Prostate gland (tissue), 2 donors: ENCODE results near the gene ETV6.

Experiments
- POLR2A ChIP-seq: fragments of 450-650 bp; IDR thresholded peaks from one replicate; pipeline ENCODE4 v1.6.1; 2016; ENCODE audit warnings: antibody characterized with exemption, mild to moderate bottlenecking
- POLR2AphosphoS5 ChIP-seq: sonication (generic); formaldehyde crosslinking; IDR thresholded peaks from one replicate; pipeline ENCODE4 v1.6.1; 2017; ENCODE audit warnings: antibody characterized with exemption
- TF ChIP-seq, protein P1 (sequence below), 4 experiments: fragments of 200-600 bp in 2 of 4; fragments of 450-650 bp in 2 of 4; sonication (generic) in 2 of 4; IDR thresholded peaks; 1 replicate in 3 of 4; 2 replicates in 1 of 4; pipeline ENCODE4 v1.5.1; 2016 to 2019; ENCODE audit warnings: antibody characterized with exemption in 4 of 4, mild to moderate bottlenecking in 2 of 4, moderate library complexity in 2 of 4

DNA sequence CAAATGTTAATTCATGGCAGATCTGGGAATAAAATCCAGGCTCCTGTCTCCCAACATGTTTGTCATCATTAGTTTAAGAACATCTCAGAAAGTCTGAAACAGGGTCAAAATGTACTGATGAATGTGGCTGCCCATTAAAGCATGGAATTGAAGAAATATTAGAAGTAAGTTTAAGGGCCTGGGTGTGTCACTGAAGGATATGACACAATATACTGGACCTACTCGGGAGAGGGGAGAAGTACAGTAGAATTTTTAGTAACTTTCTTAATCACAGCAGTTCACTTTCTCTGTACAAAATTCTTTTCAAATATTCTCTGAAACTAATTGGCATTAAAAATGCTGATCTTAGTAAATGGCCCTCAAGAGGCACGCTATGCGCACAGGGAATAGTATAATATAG is 185.5 kb downstream of the ETV6 start:
- no peak for TF ChIP-seq POLR2A
- TF ChIP-seq, protein P1, sequence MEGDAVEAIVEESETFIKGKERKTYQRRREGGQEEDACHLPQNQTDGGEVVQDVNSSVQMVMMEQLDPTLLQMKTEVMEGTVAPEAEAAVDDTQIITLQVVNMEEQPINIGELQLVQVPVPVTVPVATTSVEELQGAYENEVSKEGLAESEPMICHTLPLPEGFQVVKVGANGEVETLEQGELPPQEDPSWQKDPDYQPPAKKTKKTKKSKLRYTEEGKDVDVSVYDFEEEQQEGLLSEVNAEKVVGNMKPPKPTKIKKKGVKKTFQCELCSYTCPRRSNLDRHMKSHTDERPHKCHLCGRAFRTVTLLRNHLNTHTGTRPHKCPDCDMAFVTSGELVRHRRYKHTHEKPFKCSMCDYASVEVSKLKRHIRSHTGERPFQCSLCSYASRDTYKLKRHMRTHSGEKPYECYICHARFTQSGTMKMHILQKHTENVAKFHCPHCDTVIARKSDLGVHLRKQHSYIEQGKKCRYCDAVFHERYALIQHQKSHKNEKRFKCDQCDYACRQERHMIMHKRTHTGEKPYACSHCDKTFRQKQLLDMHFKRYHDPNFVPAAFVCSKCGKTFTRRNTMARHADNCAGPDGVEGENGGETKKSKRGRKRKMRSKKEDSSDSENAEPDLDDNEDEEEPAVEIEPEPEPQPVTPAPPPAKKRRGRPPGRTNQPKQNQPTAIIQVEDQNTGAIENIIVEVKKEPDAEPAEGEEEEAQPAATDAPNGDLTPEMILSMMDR (IDR thresholded peaks at IDR 0.05) = no peak
- TF ChIP-seq POLR2AphosphoS5 = no peak
